Naive thymus-derived CD4-positive, alpha-beta T cell (primary cell): ENCODE results near the gene FKBP5. TPM values are rescaled to one million over a fixed set of nuclear protein-coding genes. Genes with fewer than 3 reads are reported as not detected.

Experiments
- ATAC-seq: fragments of 150-1000 bp; cut with Tn5 transposase; 2 replicates; pipeline ENCODE4 v1.10.0; 2021; ENCODE audit warnings: mild to moderate bottlenecking, moderate library complexity
- CTCF ChIA-PET: fragments of 350-600 bp; sonication (Branson Sonifier 250); formaldehyde crosslinking; loops from one replicate; lab custom pipeline; 2021; ENCODE audit warnings: antibody characterized with exemption; lab: Charles Lee
- POLR2A ChIA-PET: fragments of 350-600 bp; sonication (Branson Sonifier 250); formaldehyde crosslinking; loops from one replicate; lab custom pipeline; 2021; ENCODE audit warnings: antibody characterized with exemption, inconsistent platforms; lab: Charles Lee
- DNase-seq, 9 donors: peaks; one replicate each; pipeline versions ENCODE4 v3.0.0 to v3.0.0-alpha.2; 2020 to 2022; ENCODE audit warnings: mixed read lengths in 1 of 9
- H3K27ac ChIP-seq: one replicate; pipeline ENCODE4 v1.7.0; 2013; ENCODE audit warnings: mild to moderate bottlenecking, low read depth, low read length, moderate library complexity
- H3K27me3 ChIP-seq, 2 donors: one replicate each; pipeline ENCODE4 v1.7.0; 2013; ENCODE audit warnings: low read length in 2 of 2, mild to moderate bottlenecking in 2 of 2, moderate library complexity in 2 of 2; ENCODE audit not compliant: control insufficient read depth in 2 of 2, insufficient read depth in 2 of 2
- H3K36me3 ChIP-seq, 3 experiments: 1 replicate in 2 of 3; 2 replicates in 1 of 3; pipeline ENCODE4 v1.7.0; 2013; ENCODE audit warnings: low read length in 3 of 3, mild to moderate bottlenecking in 3 of 3, moderate library complexity in 1 of 3; ENCODE audit not compliant: insufficient read depth in 3 of 3, control insufficient read depth in 2 of 3
- H3K4me1 ChIP-seq, 2 donors: one replicate each; pipeline ENCODE4 v1.7.0; 2013; ENCODE audit warnings: low read length in 2 of 2, mild to moderate bottlenecking in 2 of 2, moderate library complexity in 1 of 2; ENCODE audit not compliant: control insufficient read depth in 2 of 2, insufficient read depth in 2 of 2
- H3K4me3 ChIP-seq: 2 replicates; pipeline ENCODE4 v1.7.0; 2013; ENCODE audit warnings: mild to moderate bottlenecking, low read length
- H3K9me3 ChIP-seq, 3 experiments: 1 replicate in 2 of 3; 2 replicates in 1 of 3; pipeline ENCODE4 v1.7.0; 2013; ENCODE audit warnings: low read length in 3 of 3; ENCODE audit not compliant: control insufficient read depth in 2 of 3
- H3K27ac Mint-ChIP-seq, 9 donors: one replicate each; pipeline ENCODE4 v1.8.0; 2020 to 2022; ENCODE audit warnings: mixed read lengths in 9 of 9, mild to moderate bottlenecking in 8 of 9, moderate library complexity in 5 of 9, inconsistent platforms in 2 of 9
- H3K27me3 Mint-ChIP-seq, 5 donors: one replicate each; pipeline ENCODE4 v1.8.0; 2021 to 2022; ENCODE audit warnings: mixed read lengths in 5 of 5, mild to moderate bottlenecking in 1 of 5
- H3K36me3 Mint-ChIP-seq, 5 donors: one replicate each; pipeline ENCODE4 v1.8.0; 2020 to 2022; ENCODE audit warnings: mixed read lengths in 5 of 5, mild to moderate bottlenecking in 3 of 5, inconsistent platforms in 1 of 5
- H3K4me1 Mint-ChIP-seq, 7 donors: one replicate each; pipeline ENCODE4 v1.8.0; 2020 to 2022; ENCODE audit warnings: mixed read lengths in 7 of 7, mild to moderate bottlenecking in 3 of 7, inconsistent platforms in 1 of 7
- H3K4me3 Mint-ChIP-seq, 10 donors: one replicate each; pipeline ENCODE4 v1.8.0; 2020 to 2022; ENCODE audit warnings: mild to moderate bottlenecking in 10 of 10, mixed read lengths in 10 of 10, moderate library complexity in 6 of 10, inconsistent platforms in 2 of 10
- H3K9me3 Mint-ChIP-seq, 11 donors: one replicate each; pipeline ENCODE4 v1.8.0; 2020 to 2022; ENCODE audit warnings: mixed read lengths in 11 of 11, mild to moderate bottlenecking in 4 of 11, inconsistent platforms in 1 of 11, moderate library complexity in 1 of 11
- intact Hi-C, 2 donors: fragments of 100-400 bp; cut with micrococcal nuclease; formaldehyde crosslinking; loops; one replicate each; pipeline ENCODE4 v1.15.1; 2023
- polyA plus RNA-seq, 2 donors: library from polyadenylated mRNA; unstranded; fragments of 300-500 nt; fragmentation: Illumina TruSeq; gene quantifications; one replicate each; pipeline ENCODE4 v1.2.3, GENCODE V29; 2021
- total RNA-seq, 6 experiments: library from RNA in 5 of 6; stranded (reverse) in 5 of 6; gene quantifications; 1 replicate in 5 of 6; 2 replicates in 1 of 6; pipeline ENCODE4 v1.2.3 and lab custom pipeline; 2021 to 2026

The FKBP5 gene
- total and polyA plus RNA-seq, 7 experiments from 2014 or later, result 56.7 to 324 (median 80.2) TPM

DNA sequence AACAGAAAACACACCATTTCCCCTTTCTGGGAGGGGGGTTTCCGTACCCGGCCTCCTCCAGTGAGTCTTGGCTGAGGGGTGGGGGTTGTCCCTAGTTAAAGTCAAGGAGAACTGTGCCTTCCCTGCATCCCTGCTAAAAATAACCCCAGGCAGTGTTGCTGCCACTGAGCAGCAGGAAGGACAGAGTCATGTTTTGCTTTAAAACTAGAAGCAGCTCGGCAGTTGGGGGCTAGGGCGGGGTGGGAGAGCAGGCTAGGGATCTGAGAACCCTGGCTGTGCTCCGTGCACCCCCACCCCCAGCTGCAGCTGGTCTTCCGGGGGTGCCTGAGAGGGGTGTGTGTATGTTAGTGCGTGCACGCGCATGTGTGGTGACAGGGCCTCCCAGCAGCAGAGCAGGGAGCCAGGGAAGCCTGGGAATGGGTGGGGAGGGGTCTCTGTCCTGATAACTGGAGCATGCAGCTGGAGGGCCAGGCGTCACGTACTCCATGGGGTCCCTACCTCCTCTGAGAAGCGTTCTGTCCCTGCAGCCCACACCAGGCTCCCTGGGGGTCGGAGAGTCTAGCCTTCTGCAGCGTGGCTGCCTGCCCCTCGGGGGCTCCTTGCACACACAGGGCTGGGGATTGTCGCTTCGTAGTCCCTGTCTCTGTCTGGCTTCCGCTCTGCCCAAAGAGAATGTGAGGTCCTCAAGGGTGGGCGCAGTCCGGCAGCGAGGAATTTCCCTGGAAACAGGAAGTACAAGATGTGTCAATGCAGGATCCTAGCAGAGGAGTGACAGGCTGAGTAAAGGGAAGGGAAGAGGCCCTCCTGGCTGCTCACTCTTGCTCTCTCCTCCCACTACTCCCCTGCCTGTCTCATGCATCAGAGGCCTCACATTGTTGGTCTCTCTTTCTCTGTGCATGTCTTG lies 31.4 kb upstream of the FKBP5 start:
- intact Hi-C loops, result loop anchor here (1.0 kb wide), 1 partner anchor 8 kb away; no protein-coding TSS in a partner anchor
- H3K27me3 Mint-ChIP-seq, result no peaks in the 10 kb centered on the region
- peak; percentile 71 for ATAC-seq

DNA sequence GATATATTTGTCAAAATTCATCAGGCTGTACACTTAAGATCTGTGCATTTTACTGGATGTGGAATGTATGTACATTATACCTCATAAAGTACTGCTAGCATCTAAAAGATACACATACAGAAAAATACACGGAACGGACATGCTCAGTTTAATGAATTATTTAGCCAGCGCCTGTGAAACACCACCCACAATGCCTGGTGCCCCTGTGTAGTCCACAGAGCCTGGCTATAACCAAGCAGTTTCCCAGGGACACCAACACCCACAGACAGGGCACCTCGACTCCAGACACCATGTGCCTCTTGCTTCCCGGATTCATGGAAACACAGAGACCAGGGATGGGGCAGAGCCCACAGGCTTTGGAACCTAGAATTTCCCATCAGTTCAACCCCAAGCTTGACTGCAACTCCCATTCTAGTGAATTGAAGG lies 30.7 kb upstream of the FKBP5 start:
- Histone ChIP-seq H3K27me3 (no peaks in the 10 kb centered on the region), H3K27ac (peak overlapping the region; percentile 67), H3K4me3 (peak overlapping the region; percentile 11), H3K36me3 (no peaks in the 10 kb centered on the region), H3K9me3 (no peaks in the 10 kb centered on the region), H3K4me1 (peaks cover 19 to 53% of the 10 kb centered on the region in 2 donors)
- Mint-ChIP-seq H3K27me3 (no peaks in the 10 kb centered on the region), H3K27ac (peak overlapping the region; percentile 82 to 95 (median 90)), H3K4me3 (peak overlapping the region; percentile 50 to 81 (median 70)), H3K36me3 (peaks cover 0 to 3% (median 0%) of the 10 kb centered on the region in 5 donors), H3K4me1 (peaks cover 51 to 84% (median 76%) of the 10 kb centered on the region in 7 donors), H3K9me3 (peaks cover 0 to 2% (median 0%) of the 10 kb centered on the region in 11 donors)
- ChIA-PET CTCF (interaction anchor here (0.5 to 2.5 kb wide), 3 partner anchors 9 to 46 kb away, joined by 4 to 20 read pairs (median 4); partner anchors contain the start of gene ARMC12), POLR2A (interaction anchor here (0.9 to 5.3 kb wide), 5 partner anchors 10 to 117 kb away, joined by 3 to 71 read pairs (median 5); no protein-coding TSS in a partner anchor)
- DNase-seq (no peak), ATAC-seq (peak; percentile 31)
- intact Hi-C loops, result loop anchor here (1.0 kb wide), 1 partner anchor 9 kb away; no protein-coding TSS in a partner anchor

More for the DNA sequence above, 31.4 kb upstream of the FKBP5 start:
- Mint-ChIP-seq H3K9me3 (peaks cover 0 to 2% (median 0%) of the 10 kb centered on the region in 11 donors), H3K4me1 (peaks cover 54 to 91% (median 82%) of the 10 kb centered on the region in 7 donors), H3K27ac (peak overlapping the region; percentile 82 to 95 (median 90)), H3K4me3 (peak overlapping the region; percentile 50 to 81 (median 70)), H3K36me3 (peaks cover 0 to 3% (median 0%) of the 10 kb centered on the region in 5 donors)
- H3K4me3 ChIP-seq, result peak overlapping the region; percentile 11
- peak in 1 of 9 donors; percentile 38 for DNase-seq
- peak overlapping the region; percentile 67 for H3K27ac ChIP-seq
- ChIA-PET POLR2A (interaction anchor here (0.9 to 5.3 kb wide), 4 partner anchors 10 to 52 kb away, joined by 3 to 71 read pairs (median 4); no protein-coding TSS in a partner anchor), CTCF (interaction anchor here (0.5 to 2.5 kb wide), 3 partner anchors 9 to 46 kb away, joined by 4 to 20 read pairs (median 4); partner anchors contain the start of gene ARMC12)
- no peaks in the 10 kb centered on the region for H3K27me3 ChIP-seq
- H3K36me3 ChIP-seq, result no peaks in the 10 kb centered on the region
- H3K9me3 ChIP-seq, result no peaks in the 10 kb centered on the region
- H3K4me1 ChIP-seq, result peaks cover 25 to 60% of the 10 kb centered on the region in 2 donors

DNA sequence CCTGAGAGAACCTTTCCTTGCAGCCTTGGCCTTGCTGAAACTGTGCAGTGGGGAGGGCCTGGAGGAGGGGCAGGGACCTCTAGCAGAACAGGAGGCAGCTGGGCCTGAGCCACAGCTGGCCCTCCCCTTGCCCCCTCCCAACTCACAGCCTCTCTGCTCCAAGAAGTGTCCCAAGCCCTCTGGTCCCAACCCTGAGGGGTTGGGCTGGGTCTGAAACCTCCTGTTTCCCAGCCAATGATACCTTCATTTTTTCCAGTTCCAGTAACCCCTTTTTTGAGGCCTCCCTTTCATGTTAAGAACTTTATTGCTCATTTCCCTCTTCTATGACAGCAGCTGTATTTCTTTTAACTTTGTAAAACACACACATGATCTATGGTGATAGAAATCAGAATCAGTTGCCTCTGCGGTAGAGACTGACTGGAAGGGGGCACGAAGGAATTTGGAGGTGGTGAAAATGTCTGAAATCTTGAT lies 30.2 kb upstream of the FKBP5 start:
- peak overlapping the region; percentile 50 to 81 (median 70) for H3K4me3 Mint-ChIP-seq
- Histone ChIP-seq H3K27me3 (no peaks in the 10 kb centered on the region), H3K4me3 (peak overlapping the region; percentile 11), H3K4me1 (peaks cover 17 to 48% of the 10 kb centered on the region in 2 donors), H3K9me3 (no peaks in the 10 kb centered on the region), H3K36me3 (no peaks in the 10 kb centered on the region), H3K27ac (peak overlapping the region; percentile 67)
- H3K36me3 Mint-ChIP-seq, result peaks cover 0 to 3% (median 0%) of the 10 kb centered on the region in 5 donors
- ChIA-PET POLR2A (interaction anchor here (1.0 to 5.3 kb wide), 5 partner anchors 11 to 250 kb away, joined by 3 to 71 read pairs (median 4); partner anchors contain the start of gene ARMC12), CTCF (interaction anchor here (2.5 kb wide), 1 partner anchor 18 kb away, joined by 20 read pairs; the partner anchor contains the start of gene ARMC12)
- H3K9me3 Mint-ChIP-seq, result peaks cover 0 to 2% (median 0%) of the 10 kb centered on the region in 11 donors
- H3K4me1 Mint-ChIP-seq, result peaks cover 48 to 80% (median 71%) of the 10 kb centered on the region in 7 donors
- peak in 5 of 9 donors; percentile 40 to 53 (median 47) for DNase-seq
- peak overlapping the region; percentile 82 to 95 (median 90) for H3K27ac Mint-ChIP-seq
- intact Hi-C loops, result loop anchor here (1.0 kb wide), 1 partner anchor 9 kb away; no protein-coding TSS in a partner anchor
- H3K27me3 Mint-ChIP-seq, result no peaks in the 10 kb centered on the region
- ATAC-seq, result peak; percentile 63

DNA sequence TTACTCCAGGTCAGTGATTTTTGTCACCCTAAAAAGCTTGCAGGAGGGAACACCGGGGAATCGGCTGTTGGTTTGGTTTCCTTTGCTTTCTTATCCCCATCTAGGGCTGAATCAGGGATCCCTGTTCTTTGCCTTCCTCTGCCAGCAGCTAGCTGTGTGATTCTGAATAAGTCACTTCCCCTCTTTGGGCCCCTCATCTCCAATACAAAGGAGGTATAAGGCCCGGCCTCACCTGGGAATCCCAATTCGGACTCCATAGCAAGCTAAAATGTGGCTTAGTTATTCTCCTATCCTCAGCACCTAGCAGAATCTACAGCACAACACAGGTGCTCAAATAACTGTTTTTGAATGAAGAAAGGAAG lies 29.6 kb upstream of the FKBP5 start:
- intact Hi-C loops, result no loop called here
- H3K4me1 ChIP-seq, result peaks cover 17 to 47% of the 10 kb centered on the region in 2 donors
- H3K4me3 Mint-ChIP-seq, result peak overlapping the region; percentile 50 to 83 (median 70)
- peaks cover 46 to 79% (median 72%) of the 10 kb centered on the region in 7 donors for H3K4me1 Mint-ChIP-seq
- ATAC-seq (no peak), DNase-seq (no peak)
- H3K36me3 ChIP-seq, result no peaks in the 10 kb centered on the region
- ChIA-PET POLR2A (interaction anchor here (1.0 to 5.3 kb wide), 6 partner anchors 12 to 362 kb away, joined by 3 to 71 read pairs (median 4); partner anchors contain the start of gene ARMC12), CTCF (interaction anchor here (0.6 to 2.5 kb wide), 2 partner anchors 19 to 94 kb away, joined by 3 to 20 read pairs; partner anchors contain the start of gene ARMC12)
- no peaks in the 10 kb centered on the region for H3K9me3 ChIP-seq
- H3K4me3 ChIP-seq, result peak overlapping the region; percentile 8
- peak overlapping the region; percentile 82 to 95 (median 90) for H3K27ac Mint-ChIP-seq
- H3K36me3 Mint-ChIP-seq, result peaks cover 0 to 3% (median 0%) of the 10 kb centered on the region in 5 donors
- H3K27ac ChIP-seq, result peak overlapping the region; percentile 67
- peaks cover 0 to 2% (median 0%) of the 10 kb centered on the region in 11 donors for H3K9me3 Mint-ChIP-seq
- no peaks in the 10 kb centered on the region for H3K27me3 ChIP-seq
- no peaks in the 10 kb centered on the region for H3K27me3 Mint-ChIP-seq

DNA sequence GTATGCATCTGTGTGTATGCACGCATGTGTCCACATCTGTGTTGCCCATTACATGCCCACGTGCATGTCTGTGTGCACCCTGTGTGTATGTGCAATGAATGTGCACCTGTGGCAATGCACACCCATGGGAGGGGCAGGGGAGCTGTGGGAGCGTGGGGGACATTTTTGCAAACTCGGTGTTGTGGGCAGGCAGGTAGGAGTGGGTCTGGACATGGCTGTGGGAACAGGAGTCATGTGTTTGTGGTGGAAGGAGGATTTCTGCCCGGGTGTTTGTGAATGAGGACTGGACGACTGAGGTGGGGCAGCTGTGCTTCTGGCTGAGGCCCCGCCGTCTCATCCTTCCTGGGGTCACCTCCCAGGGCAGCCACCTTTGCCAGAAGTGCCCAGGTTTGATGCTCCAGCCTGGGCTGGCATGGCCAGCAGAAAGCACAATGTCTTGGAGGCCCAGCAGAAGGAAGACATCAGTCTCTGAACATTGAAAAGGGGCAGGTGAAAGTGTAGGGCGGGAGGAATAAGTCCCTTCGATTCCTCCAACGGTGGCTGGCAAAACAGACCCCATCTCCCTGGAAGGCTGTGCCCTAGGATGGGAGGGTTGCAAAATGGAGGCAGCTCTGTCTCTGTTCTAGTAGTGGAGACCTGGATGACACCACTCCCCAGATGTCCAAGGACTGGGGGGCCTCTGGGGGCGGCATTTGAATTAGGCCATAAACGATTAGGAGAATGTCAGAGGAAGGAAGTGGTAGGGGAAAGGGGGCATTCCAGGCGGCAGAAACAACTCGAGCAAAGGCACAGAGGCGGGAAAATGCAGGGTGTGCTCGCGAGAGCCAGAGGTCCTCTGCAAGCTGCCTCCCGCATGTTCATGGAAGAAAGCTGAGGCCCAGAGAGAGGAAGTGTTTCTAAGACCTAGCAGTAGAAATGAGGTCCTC lies 29.0 kb upstream of the FKBP5 start:
- Mint-ChIP-seq H3K27me3 (no peaks in the 10 kb centered on the region), H3K4me1 (peaks cover 47 to 81% (median 74%) of the 10 kb centered on the region in 7 donors), H3K27ac (peak overlapping the region; percentile 82 to 95 (median 90)), H3K4me3 (peak overlapping the region; percentile 40 to 83 (median 70)), H3K36me3 (peaks cover 0 to 3% (median 0%) of the 10 kb centered on the region in 5 donors), H3K9me3 (peaks cover 0 to 2% (median 0%) of the 10 kb centered on the region in 11 donors)
- Histone ChIP-seq H3K36me3 (no peaks in the 10 kb centered on the region), H3K9me3 (no peaks in the 10 kb centered on the region), H3K27ac (peak overlapping the region; percentile 67), H3K4me1 (peaks cover 17 to 47% of the 10 kb centered on the region in 2 donors), H3K4me3 (peak overlapping the region; percentile 8), H3K27me3 (no peaks in the 10 kb centered on the region)
- intact Hi-C loops, result no loop called here
- DNase-seq (no peak), ATAC-seq (no peak)
- POLR2A ChIA-PET, result interaction anchor here (0.7 to 5.3 kb wide), 7 partner anchors 12 to 361 kb away, joined by 3 to 71 read pairs (median 4); partner anchors contain the start of gene ARMC12
- CTCF ChIA-PET, result interaction anchor here (0.6 to 2.6 kb wide), 5 partner anchors 10 to 93 kb away, joined by 3 to 20 read pairs (median 5); partner anchors contain the start of gene ARMC12
